Measurements from ENCODE around the gene LCN15.
"Not testable (repeated sequence)": the region's sequence is repeated elsewhere in the genome, so short reads cannot be mapped to it uniquely, and the experiment has no call there.

LCN15 gene

GRCh38 chr9:136773386-136774044 is 9.2 kb upstream of the LCN15 start:
- DNase-seq, result peak; percentile 21

GRCh38 chr9:136771907-136772415 is 7.6 kb upstream of the LCN15 start:
- no peak for DNase-seq

- DNase-seq, result peak; percentile 63
Measured at GRCh38 chr9:136769710-136770191, 5.4 kb upstream of the LCN15 start.

GRCh38 chr9:136766410-136767120 is 2.2 kb upstream of the LCN15 start:
- peak; percentile 42 for DNase-seq

- DNase-seq, result not testable (repeated sequence)
Measured at GRCh38 chr9:136765745-136766409, 1.6 kb upstream of the LCN15 start.

- no peak for DNase-seq
Measured at GRCh38 chr9:136765041-136765440, 723 bp upstream of the LCN15 start.

- no peak for DNase-seq
Measured at GRCh38 chr9:136763649-136764035, 676 bp downstream of the LCN15 start.

GRCh38 chr9:136762915-136763648 is 1.2 kb downstream of the LCN15 start:
- peak; percentile 61 for DNase-seq

- DNase-seq, result no peak
Measured at GRCh38 chr9:136762221-136762691, 2.1 kb downstream of the LCN15 start.

- DNase-seq, result no peak
Measured at GRCh38 chr9:136761545-136761981, 2.8 kb downstream of the LCN15 start.

GRCh38 chr9:136760834-136761544 is 3.3 kb downstream of the LCN15 start:
- DNase-seq, result not testable (repeated sequence)

- DNase-seq, result no peak
Measured at GRCh38 chr9:136760424-136760823, 3.9 kb downstream of the LCN15 start.

GRCh38 chr9:136759436-136760325 is 4.6 kb downstream of the LCN15 start:
- no peak for DNase-seq

- DNase-seq, result no peak
Measured at GRCh38 chr9:136759001-136759400, 5.3 kb downstream of the LCN15 start.

GRCh38 chr9:136757751-136758140 is 6.6 kb downstream of the LCN15 start:
- DNase-seq, result no peak

- DNase-seq, result no peak
Measured at GRCh38 chr9:136757328-136757727, 7.0 kb downstream of the LCN15 start.

GRCh38 chr9:136756836-136757235 is 7.5 kb downstream of the LCN15 start:
- no peak for DNase-seq

- DNase-seq, result no peak
Measured at GRCh38 chr9:136756134-136756438, 8.2 kb downstream of the LCN15 start.

- not testable (repeated sequence) for DNase-seq
Measured at GRCh38 chr9:136755302-136756133, 8.8 kb downstream of the LCN15 start.

GRCh38 chr9:136754626-136755301 is 9.6 kb downstream of the LCN15 start:
- DNase-seq, result no peak
